HCT116 (cell line): ENCODE results near the gene DUOXA1. TPM values are rescaled to one million over a fixed set of nuclear protein-coding genes. Genes with fewer than 3 reads are reported as not detected.

Experiments used
- ATAC-seq: fragments of 200-7000 bp; cut with Tn5 transposase; 2 replicates; pipeline ENCODE4 v1.9.1; 2020; ENCODE audit warnings: mild to moderate bottlenecking, moderate library complexity
- BruUV-seq: library from RNA; stranded (reverse); fragments of 400-500 nt; replicated peaks from 2 replicates; lab custom pipeline; 2021; lab: Mats Ljungman, UMichigan
- CTCF ChIA-PET: fragments of 300-600 bp; sonication (Branson Sonifier 250); formaldehyde crosslinking; loops from one replicate; lab custom pipeline; 2021; ENCODE audit warnings: antibody characterized with exemption; lab: Charles Lee
- POLR2A ChIA-PET: fragments of 300-600, 350-600 bp; sonication (Branson Sonifier 250); formaldehyde crosslinking; loops from one replicate; lab custom pipeline; 2021; ENCODE audit warnings: antibody characterized with exemption; lab: Charles Lee
- RAD21 ChIA-PET, 2 experiments: fragments of 300-600 bp; sonication (Branson Sonifier 250); formaldehyde crosslinking; loops; one replicate each; lab custom pipeline; 2023; ENCODE audit warnings: low total read pairs in 2 of 2; ENCODE audit not compliant: uncharacterized antibody in 2 of 2, unreplicated experiment in 2 of 2, low non-redundant PET in 1 of 2; lab: Charles Lee
- DNase-seq: peaks from one replicate; pipeline ENCODE4 v3.0.0-alpha.2; 2010; ENCODE audit warnings: low read depth, low spot score
- H2AFZ ChIP-seq: fragments of 200-600 bp; shearing (Covaris generic), sonication (generic); 2 replicates; pipeline ENCODE4 v1.6.1; 2017; ENCODE audit warnings: low read depth, mixed run types, mixed read lengths, antibody characterized with exemption, low read length; ENCODE audit not compliant: poor library complexity, severe bottlenecking
- H3K27ac ChIP-seq: 2 replicates; pipeline ENCODE4 v1.5.1; 2012; ENCODE audit warnings: low read depth, low read length
- H3K27me3 ChIP-seq: fragments of 200-600 bp; sonication (generic); 2 replicates; pipeline ENCODE4 v1.6.1; 2016; ENCODE audit warnings: mixed run types, low read length, mixed read lengths; ENCODE audit not compliant: insufficient read depth
- H3K36me3 ChIP-seq, 2 experiments: fragments of 200-500 bp in 1 of 2; fragments of 200-600 bp in 1 of 2; sonication (Bioruptor generic) in 1 of 2; sonication (generic) in 1 of 2; 2 replicates each; pipeline versions ENCODE4 v1.5.1 to v1.6.1; 2014 to 2016; ENCODE audit warnings: low read length in 2 of 2, inconsistent platforms in 1 of 2, mixed read lengths in 1 of 2, mixed run types in 1 of 2; ENCODE audit not compliant: insufficient read depth in 2 of 2, control insufficient read depth in 1 of 2
- H3K4me1 ChIP-seq, 2 experiments: fragments of 200-600 bp in 1 of 2; sonication (generic) in 1 of 2; 2 replicates each; pipeline versions ENCODE4 v1.5.1 to v1.6.1; 2012 to 2017; ENCODE audit warnings: low read length in 2 of 2, inconsistent platforms in 1 of 2, mild to moderate bottlenecking in 1 of 2, mixed read lengths in 1 of 2, mixed run types in 1 of 2, moderate library complexity in 1 of 2; ENCODE audit not compliant: insufficient read depth in 2 of 2, control insufficient read depth in 1 of 2
- H3K4me2 ChIP-seq: fragments of 200-600 bp; sonication (generic); 2 replicates; pipeline ENCODE4 v1.6.1; 2017; ENCODE audit warnings: mixed run types, low read length, mixed read lengths
- H3K4me3 ChIP-seq, 2 experiments: fragments of 200-600 bp in 1 of 2; sonication (generic) in 1 of 2; replicated peaks in 1 of 2; 2 replicates each; pipeline ENCODE4 v1.5.1; 2011 to 2016; ENCODE audit warnings: low read length in 2 of 2, control low read depth in 1 of 2, low read depth in 1 of 2, mild to moderate bottlenecking in 1 of 2, mixed read lengths in 1 of 2, mixed run types in 1 of 2
- H3K79me2 ChIP-seq: fragments of 200-600 bp; sonication (generic); 2 replicates; pipeline ENCODE4 v1.6.1; 2017; ENCODE audit warnings: mild to moderate bottlenecking, mixed run types, low read length, moderate library complexity, mixed read lengths; ENCODE audit not compliant: insufficient read depth
- H3K9ac ChIP-seq: fragments of 200-600 bp; sonication (generic); 2 replicates; pipeline ENCODE4 v1.6.1; 2016; ENCODE audit warnings: low read length, mixed read lengths
- H3K9me2 ChIP-seq: fragments of 200-600 bp; sonication (generic), shearing (Covaris generic); 2 replicates; pipeline ENCODE4 v1.6.1; 2017; ENCODE audit warnings: mixed run types, mild to moderate bottlenecking, moderate library complexity; ENCODE audit not compliant: insufficient read depth
- H3K9me3 ChIP-seq, 2 experiments: fragments of 200-500 bp in 1 of 2; fragments of 200-600 bp in 1 of 2; sonication (Bioruptor generic) in 1 of 2; sonication (generic) in 1 of 2; 2 replicates each; pipeline ENCODE4 v1.6.1; 2014 to 2017; ENCODE audit warnings: low read length in 2 of 2, mixed read lengths in 2 of 2, inconsistent platforms in 1 of 2, low read depth in 1 of 2, mild to moderate bottlenecking in 1 of 2, mixed run types in 1 of 2, moderate library complexity in 1 of 2; ENCODE audit not compliant: control insufficient read depth in 1 of 2, insufficient read depth in 1 of 2
- H4K20me1 ChIP-seq: fragments of 200-600 bp; sonication (generic), shearing (Covaris generic); 2 replicates; pipeline ENCODE4 v1.6.1; 2017; ENCODE audit warnings: mixed run types, mild to moderate bottlenecking, moderate library complexity; ENCODE audit not compliant: insufficient read depth
- CBX3 ChIP-seq: IDR thresholded peaks from 2 replicates; pipeline ENCODE4 v1.6.1; 2012; ENCODE audit warnings: low read depth
- CEBPB ChIP-seq: IDR thresholded peaks from 2 replicates; pipeline ENCODE4 v1.6.1; 2012; ENCODE audit warnings: low read depth
- EGR1 ChIP-seq: IDR thresholded peaks from 2 replicates; pipeline ENCODE4 v1.6.1; 2012; ENCODE audit warnings: low read depth
- ELF1 ChIP-seq: IDR thresholded peaks from 2 replicates; pipeline ENCODE4 v1.6.1; 2012; ENCODE audit warnings: low read depth, borderline replicate concordance
- EZH2phosphoT487 ChIP-seq: fragments of 200-600 bp; IDR thresholded peaks from 2 replicates; pipeline ENCODE4 v1.6.1; 2018; ENCODE audit warnings: antibody characterized with exemption, borderline replicate concordance
- POLR2A ChIP-seq: IDR thresholded peaks from 2 replicates; pipeline ENCODE4 v1.7.0; 2011; ENCODE audit warnings: borderline replicate concordance; ENCODE audit not compliant: insufficient read depth, insufficient read length; ENCODE audit errors: extremely low read depth
- SP1 ChIP-seq: IDR thresholded peaks from 2 replicates; pipeline ENCODE4 v1.6.1; 2012; ENCODE audit warnings: low read depth
- TCF7L2 ChIP-seq: IDR thresholded peaks from 2 replicates; pipeline ENCODE4 v1.7.0; 2011; ENCODE audit warnings: borderline replicate concordance, inconsistent platforms; ENCODE audit not compliant: insufficient read depth, insufficient read length; ENCODE audit errors: extremely low read depth
- YY1 ChIP-seq: IDR thresholded peaks from 2 replicates; pipeline ENCODE4 v1.6.1; 2011; ENCODE audit warnings: low read length, low read depth, moderate library complexity, mild to moderate bottlenecking; ENCODE audit not compliant: insufficient replicate concordance; ENCODE audit errors: extremely low read depth
- intact Hi-C: fragments of 100-400 bp; cut with micrococcal nuclease; formaldehyde crosslinking; loops from 2 replicates; pipeline ENCODE4 v1.10.0; 2022
- total RNA-seq: library from RNA; stranded (reverse); gene quantifications from one replicate; pipeline ENCODE4 v1.2.1, GENCODE V29; 2021; ENCODE audit not compliant: unreplicated experiment
- TF ChIP-seq, protein P1 (sequence below): IDR thresholded peaks from 2 replicates; pipeline ENCODE4 v1.6.1; 2012
- TF ChIP-seq, protein P2 (sequence below): IDR thresholded peaks from 2 replicates; pipeline ENCODE4 v1.6.1; 2012

DUOXA1 gene
- total RNA-seq, 1 experiment from 2014 or later = 2.3 TPM

DNA sequence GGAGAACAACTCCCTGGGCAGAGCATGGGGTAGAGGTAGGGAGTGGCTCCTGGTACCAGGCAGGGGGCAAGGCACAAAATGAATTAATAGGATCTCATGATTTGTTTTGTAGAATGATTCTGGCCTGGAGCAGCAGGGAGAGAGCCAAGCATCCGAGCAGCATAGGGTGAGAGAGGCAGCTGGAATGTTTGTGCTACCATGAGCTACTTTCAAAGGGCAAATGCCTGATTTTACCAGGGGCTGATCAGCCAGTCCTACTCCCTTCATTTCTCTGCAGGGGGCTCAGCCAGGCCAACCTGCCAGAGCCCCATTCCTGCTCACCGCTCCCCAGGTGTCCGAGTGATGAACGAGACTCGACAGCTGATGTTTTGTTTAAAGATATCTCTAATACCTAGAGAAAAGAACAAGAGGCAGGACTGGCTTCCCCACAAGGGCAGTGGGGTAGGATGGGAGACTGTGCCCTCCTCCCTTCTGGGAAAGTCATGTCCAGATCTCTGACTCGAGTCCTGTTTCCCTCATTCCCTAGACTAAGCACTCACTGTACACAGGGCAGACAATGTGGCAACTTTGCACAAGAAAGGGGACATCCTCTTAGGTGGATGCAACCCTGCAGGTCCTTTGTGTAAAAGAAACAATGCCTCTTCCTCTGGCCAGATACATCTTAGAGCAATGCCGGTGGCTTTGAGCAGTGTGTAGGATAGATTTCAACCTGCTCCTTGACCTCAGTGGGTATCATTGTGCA, 28.6 kb downstream of the DUOXA1 start:
- ChIA-PET POLR2A (no interaction called here), RAD21 (no interaction called here), CTCF (interaction anchor here (0.6 to 1.4 kb wide), 2 partner anchors 17 to 26 kb away, joined by 3 to 8 read pairs; no protein-coding TSS in a partner anchor)
- no TSS peak for BruUV-seq
- Histone ChIP-seq H3K27ac (no peak overlapping the region), H3K27me3 (no peaks in the 10 kb centered on the region), H3K9me3 (no peaks in the 10 kb centered on the region), H3K36me3 (no peaks in the 10 kb centered on the region), H3K4me2 (no peak overlapping the region), H3K4me3 (no peak overlapping the region), H4K20me1 (no peaks in the 10 kb centered on the region), H3K9ac (no peak overlapping the region), H3K4me1 (no peaks in the 10 kb centered on the region), H3K9me2 (no peaks in the 10 kb centered on the region), H3K79me2 (no peaks in the 10 kb centered on the region), H2AFZ (no peak overlapping the region)
- TF ChIP-seq SP1 (no peak), CBX3 (no peak), ELF1 (no peak), EZH2phosphoT487 (no peak), POLR2A (no peak), CEBPB (no peak), YY1 (no peak), EGR1 (no peak), TCF7L2 (no peak)
- TF ChIP-seq, protein P1, sequence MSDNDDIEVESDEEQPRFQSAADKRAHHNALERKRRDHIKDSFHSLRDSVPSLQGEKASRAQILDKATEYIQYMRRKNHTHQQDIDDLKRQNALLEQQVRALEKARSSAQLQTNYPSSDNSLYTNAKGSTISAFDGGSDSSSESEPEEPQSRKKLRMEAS = no peak
- TF ChIP-seq, protein P2, sequence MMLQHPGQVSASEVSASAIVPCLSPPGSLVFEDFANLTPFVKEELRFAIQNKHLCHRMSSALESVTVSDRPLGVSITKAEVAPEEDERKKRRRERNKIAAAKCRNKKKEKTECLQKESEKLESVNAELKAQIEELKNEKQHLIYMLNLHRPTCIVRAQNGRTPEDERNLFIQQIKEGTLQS = no peak
- intact Hi-C loops = no loop called here
- ATAC-seq (no peak), DNase-seq (no peak)
